GM12892 (cell line): Measurements from ENCODE around the gene ZNF554.
"Not testable (repeated sequence)": the region's sequence is repeated elsewhere in the genome, so short reads cannot be mapped to it uniquely, and the experiment has no call there.

Experiments
- DNase-seq: peaks from one replicate; pipeline ENCODE4 v3.0.0; 2011; ENCODE audit not compliant: insufficient read length
- FAIRE-seq: peaks from 2 replicates; lab custom pipeline; 2011; peaks lifted over from hg19 to GRCh38; lab: Jason Lieb, UNC
- POLR2A ChIP-seq: IDR thresholded peaks from 2 replicates; pipeline ENCODE4 v1.6.1; 2011; ENCODE audit warnings: low read depth, low read length, control low read depth
- POLR2AphosphoS5 ChIP-seq: IDR thresholded peaks from 2 replicates; pipeline ENCODE4 v1.6.1; 2011; ENCODE audit warnings: low read depth, low read length, control low read depth
- TAF1 ChIP-seq: IDR thresholded peaks from 2 replicates; pipeline ENCODE4 v1.6.1; 2011; ENCODE audit warnings: low read depth, mild to moderate bottlenecking, control low read depth, low read length, borderline replicate concordance

The ZNF554 gene

GRCh38 chr19:2869618-2870017 is 50.0 kb downstream of the ZNF554 start:
- no peak for DNase-seq
- no peak for FAIRE-seq
- no peak for TF ChIP-seq POLR2A
- TF ChIP-seq TAF1: no peak
- no peak for TF ChIP-seq POLR2AphosphoS5

- not testable (repeated sequence) for FAIRE-seq, DNase-seq
Measured at GRCh38 chr19:2872175-2872574, 52.5 kb downstream of the ZNF554 start.

GRCh38 chr19:2877398-2878331 is 58.0 kb downstream of the ZNF554 start:
- no peak for FAIRE-seq
- TF ChIP-seq TAF1 (no peak), POLR2AphosphoS5 (no peak), POLR2A (no peak)
- no peak for DNase-seq

GRCh38 chr19:2883686-2884439 is 64.2 kb downstream of the ZNF554 start:
- no peak for TF ChIP-seq TAF1
- no peak for TF ChIP-seq POLR2AphosphoS5
- no peak for TF ChIP-seq POLR2A
- DNase-seq (no peak), FAIRE-seq (no peak)

GRCh38 chr19:2885736-2886135 is 66.1 kb downstream of the ZNF554 start:
- TF ChIP-seq TAF1 (no peak), POLR2A (no peak), POLR2AphosphoS5 (no peak)
- FAIRE-seq (no peak), DNase-seq (no peak)
